GM12892 (cell line): ENCODE measurements around the gene CEP41.

ENCODE experiments used
- POLR2A ChIP-seq: IDR thresholded peaks from 2 replicates; pipeline ENCODE4 v1.6.1; 2011; ENCODE audit warnings: low read depth, low read length, control low read depth
- POLR2AphosphoS5 ChIP-seq: IDR thresholded peaks from 2 replicates; pipeline ENCODE4 v1.6.1; 2011; ENCODE audit warnings: low read depth, low read length, control low read depth
- TAF1 ChIP-seq: IDR thresholded peaks from 2 replicates; pipeline ENCODE4 v1.6.1; 2011; ENCODE audit warnings: low read depth, mild to moderate bottlenecking, control low read depth, low read length, borderline replicate concordance

GRCh38 chr7:130468612-130469011, 27.8 kb upstream of the CEP41 start:
- TF ChIP-seq POLR2A (no peak), POLR2AphosphoS5 (no peak), TAF1 (no peak)
